ENCODE data around the gene SEMA3D.

SEMA3D gene

DNA sequence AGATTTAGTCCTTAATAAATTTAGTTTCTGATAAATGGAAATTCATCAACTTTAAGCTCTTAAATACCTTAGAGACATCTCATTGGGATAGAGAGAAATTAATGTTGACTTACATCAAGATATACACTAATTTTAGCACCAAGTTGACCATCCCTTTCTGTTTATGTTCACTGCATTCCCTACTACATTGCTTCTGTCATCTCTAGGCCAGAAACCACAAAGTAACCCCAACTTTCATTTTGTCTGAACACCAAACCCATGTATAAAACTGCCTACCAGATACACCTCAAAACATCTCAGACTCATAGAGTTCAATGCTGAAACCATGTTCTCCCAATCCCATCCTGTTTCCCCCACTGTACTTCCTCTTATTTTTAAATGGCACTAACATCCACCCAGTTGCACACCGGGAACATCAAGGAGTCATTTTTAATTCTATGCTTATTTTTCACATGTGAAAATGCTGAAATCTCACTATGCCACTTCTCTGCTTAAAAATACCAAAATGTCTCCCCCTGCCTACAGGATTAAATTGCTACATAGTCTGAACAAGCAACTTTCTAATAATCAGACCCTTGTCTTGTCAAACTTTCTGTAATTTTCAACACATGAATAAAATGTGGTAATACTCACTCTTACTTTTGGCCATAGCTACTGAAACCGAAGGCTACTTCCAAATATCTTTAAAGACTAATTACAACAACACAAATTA, 201.6 kb downstream of the SEMA3D start:
- Histone ChIP-seq H3K27me3 (ENCODE audit: control insufficient read depth, insufficient read depth, low read length, poor library complexity, severe bottlenecking) (no peaks in the 10 kb centered on the region), H3K4me3 (ENCODE audit: insufficient read depth, low read depth, low read length) (no peak overlapping the region), H3K36me3 (ENCODE audit: control insufficient read depth, insufficient read depth, low read length) (no peaks in the 10 kb centered on the region), H3K27ac (ENCODE audit: insufficient read depth, low read depth, low read length, poor library complexity, severe bottlenecking) (no peak overlapping the region), H3K4me1 (ENCODE audit: control insufficient read depth, insufficient read depth, low read length) (no peaks in the 10 kb centered on the region), H3K9me3 (ENCODE audit: control insufficient read depth, low read length) (no peaks in the 10 kb centered on the region)
- WGBS, 2 experiments: 99 to 100% methylated on average over 1 to 2 of the region's 2 CpGs

DNA sequence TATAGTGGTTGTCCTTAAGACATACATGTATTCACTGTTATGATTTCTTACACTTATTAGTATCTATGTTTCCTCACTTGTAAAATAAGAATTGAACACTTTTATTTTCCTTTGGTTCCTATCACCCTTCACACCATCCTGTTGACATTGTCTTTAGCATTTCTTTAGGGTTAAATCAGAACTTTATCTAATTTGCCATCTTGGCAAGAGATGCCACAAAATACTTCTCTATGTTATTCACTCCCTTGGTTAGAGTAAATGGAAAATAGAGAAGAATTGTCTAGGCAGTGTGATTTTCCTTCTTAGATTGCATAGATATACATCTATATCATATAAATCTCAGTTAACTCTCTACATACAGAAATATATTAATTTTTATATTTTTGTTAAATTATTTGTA, 204.7 kb downstream of the SEMA3D start:
- no peak overlapping the region for H3K4me3 ChIP-seq (ENCODE audit: insufficient read depth, low read depth, low read length)
- H3K4me1 ChIP-seq (ENCODE audit: control insufficient read depth, insufficient read depth, low read length): no peaks in the 10 kb centered on the region
- H3K36me3 ChIP-seq (ENCODE audit: control insufficient read depth, insufficient read depth, low read length): no peaks in the 10 kb centered on the region
- no peaks in the 10 kb centered on the region for H3K9me3 ChIP-seq (ENCODE audit: control insufficient read depth, low read length)
- no peaks in the 10 kb centered on the region for H3K27me3 ChIP-seq (ENCODE audit: control insufficient read depth, insufficient read depth, low read length, poor library complexity, severe bottlenecking)
- H3K27ac ChIP-seq (ENCODE audit: insufficient read depth, low read depth, low read length, poor library complexity, severe bottlenecking): no peak overlapping the region

DNA sequence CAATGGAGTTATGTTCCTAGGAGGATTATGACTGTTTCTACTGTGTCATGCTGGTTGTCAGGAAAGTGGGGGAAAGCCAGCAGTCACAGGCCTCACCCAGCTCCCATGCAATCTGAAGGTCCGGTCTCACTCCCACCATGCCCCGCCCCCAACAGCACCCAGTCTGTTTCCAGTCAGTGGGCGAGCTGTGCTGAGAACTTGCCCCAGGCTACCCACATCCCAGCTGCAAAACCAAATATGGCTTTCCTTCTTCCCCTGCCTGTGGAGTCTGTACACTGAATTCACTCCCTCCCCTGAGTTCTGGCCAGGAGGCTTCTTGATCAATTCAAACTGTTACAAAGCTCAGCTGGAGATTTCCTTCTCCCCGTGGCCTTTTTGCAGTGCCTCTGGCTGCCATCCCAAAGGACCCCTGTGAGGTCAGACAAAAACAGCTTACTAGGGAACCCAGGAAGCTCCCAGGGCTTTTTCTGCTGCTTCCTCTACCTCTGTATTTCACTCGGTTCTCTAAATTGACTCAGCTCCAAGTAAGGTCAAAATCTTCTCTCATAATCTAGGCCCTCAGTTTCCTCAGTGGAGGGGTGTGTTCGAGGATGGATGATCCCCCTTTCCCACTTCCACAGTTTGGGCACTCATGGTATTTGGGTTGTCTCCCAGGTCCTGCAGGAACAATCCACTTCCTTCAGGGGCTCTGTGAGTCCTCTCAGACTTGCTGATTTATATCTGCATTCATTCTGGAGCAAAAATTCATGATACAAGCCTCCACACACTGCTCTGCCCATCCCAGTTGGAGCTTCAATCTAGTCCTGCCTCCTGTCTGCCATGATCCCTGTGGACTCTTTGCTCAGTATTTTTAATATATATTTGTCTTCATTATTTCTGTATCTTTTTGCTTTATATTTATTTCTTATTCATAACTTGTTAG, 205.5 kb downstream of the SEMA3D start:
- Histone ChIP-seq H3K27me3 (ENCODE audit: control insufficient read depth, insufficient read depth, low read length, poor library complexity, severe bottlenecking) (no peaks in the 10 kb centered on the region), H3K4me3 (ENCODE audit: insufficient read depth, low read depth, low read length) (no peak overlapping the region), H3K4me1 (ENCODE audit: control insufficient read depth, insufficient read depth, low read length) (no peaks in the 10 kb centered on the region), H3K27ac (ENCODE audit: insufficient read depth, low read depth, low read length, poor library complexity, severe bottlenecking) (no peak overlapping the region), H3K9me3 (ENCODE audit: control insufficient read depth, low read length) (no peaks in the 10 kb centered on the region), H3K36me3 (ENCODE audit: control insufficient read depth, insufficient read depth, low read length) (no peaks in the 10 kb centered on the region)
- 82 to 86% methylated on average over 6 of the region's 6 CpGs for WGBS, 2 experiments

- Histone ChIP-seq H3K9me3 (ENCODE audit: control insufficient read depth, low read length) (no peaks in the 10 kb centered on the region), H3K4me1 (ENCODE audit: control insufficient read depth, insufficient read depth, low read length) (no peaks in the 10 kb centered on the region), H3K36me3 (ENCODE audit: control insufficient read depth, insufficient read depth, low read length) (no peaks in the 10 kb centered on the region), H3K27ac (ENCODE audit: insufficient read depth, low read depth, low read length, poor library complexity, severe bottlenecking) (no peak overlapping the region), H3K27me3 (ENCODE audit: control insufficient read depth, insufficient read depth, low read length, poor library complexity, severe bottlenecking) (no peaks in the 10 kb centered on the region), H3K4me3 (ENCODE audit: insufficient read depth, low read depth, low read length) (no peak overlapping the region)
- WGBS, 2 experiments: 62 to 89% methylated on average over 1 of the region's 1 CpG
Observed at GRCh38 chr7:84975586-84976185, 211.2 kb downstream of the SEMA3D start.

GRCh38 chr7:84971360-84971759, 215.5 kb downstream of the SEMA3D start:
- Histone ChIP-seq H3K4me3 (ENCODE audit: insufficient read depth, low read depth, low read length) (no peak overlapping the region), H3K4me1 (ENCODE audit: control insufficient read depth, insufficient read depth, low read length) (no peaks in the 10 kb centered on the region), H3K27ac (ENCODE audit: insufficient read depth, low read depth, low read length, poor library complexity, severe bottlenecking) (no peak overlapping the region), H3K27me3 (ENCODE audit: control insufficient read depth, insufficient read depth, low read length, poor library complexity, severe bottlenecking) (no peaks in the 10 kb centered on the region), H3K9me3 (ENCODE audit: control insufficient read depth, low read length) (no peaks in the 10 kb centered on the region), H3K36me3 (ENCODE audit: control insufficient read depth, insufficient read depth, low read length) (no peaks in the 10 kb centered on the region)
- 87% methylated on average over 1 of the region's 1 CpG; no CpG with 5 or more reads in 1 of the 2 experiments for WGBS, 2 experiments

GRCh38 chr7:84970670-84971069, 216.2 kb downstream of the SEMA3D start:
- H3K4me1 ChIP-seq (ENCODE audit: control insufficient read depth, insufficient read depth, low read length): no peaks in the 10 kb centered on the region
- H3K36me3 ChIP-seq (ENCODE audit: control insufficient read depth, insufficient read depth, low read length): no peaks in the 10 kb centered on the region
- no peaks in the 10 kb centered on the region for H3K27me3 ChIP-seq (ENCODE audit: control insufficient read depth, insufficient read depth, low read length, poor library complexity, severe bottlenecking)
- no peaks in the 10 kb centered on the region for H3K9me3 ChIP-seq (ENCODE audit: control insufficient read depth, low read length)
- no peak overlapping the region for H3K4me3 ChIP-seq (ENCODE audit: insufficient read depth, low read depth, low read length)
- no peak overlapping the region for H3K27ac ChIP-seq (ENCODE audit: insufficient read depth, low read depth, low read length, poor library complexity, severe bottlenecking)

- Histone ChIP-seq H3K27me3 (ENCODE audit: control insufficient read depth, insufficient read depth, low read length, poor library complexity, severe bottlenecking) (no peaks in the 10 kb centered on the region), H3K4me1 (ENCODE audit: control insufficient read depth, insufficient read depth, low read length) (no peaks in the 10 kb centered on the region), H3K27ac (ENCODE audit: insufficient read depth, low read depth, low read length, poor library complexity, severe bottlenecking) (no peak overlapping the region), H3K4me3 (ENCODE audit: insufficient read depth, low read depth, low read length) (no peak overlapping the region), H3K9me3 (ENCODE audit: control insufficient read depth, low read length) (no peaks in the 10 kb centered on the region), H3K36me3 (ENCODE audit: control insufficient read depth, insufficient read depth, low read length) (no peaks in the 10 kb centered on the region)
- WGBS, 2 experiments: 81 to 85% methylated on average over 5 of the region's 5 CpGs
Observed at GRCh38 chr7:84953234-84953633, 233.6 kb downstream of the SEMA3D start.

- Histone ChIP-seq H3K27me3 (ENCODE audit: control insufficient read depth, insufficient read depth, low read length, poor library complexity, severe bottlenecking) (no peaks in the 10 kb centered on the region), H3K27ac (ENCODE audit: insufficient read depth, low read depth, low read length, poor library complexity, severe bottlenecking) (no peak overlapping the region), H3K36me3 (ENCODE audit: control insufficient read depth, insufficient read depth, low read length) (no peaks in the 10 kb centered on the region), H3K4me1 (ENCODE audit: control insufficient read depth, insufficient read depth, low read length) (no peaks in the 10 kb centered on the region), H3K9me3 (ENCODE audit: control insufficient read depth, low read length) (no peaks in the 10 kb centered on the region), H3K4me3 (ENCODE audit: insufficient read depth, low read depth, low read length) (no peak overlapping the region)
Observed at GRCh38 chr7:84950836-84951235, 236.0 kb downstream of the SEMA3D start.

GRCh38 chr7:84949501-84949900, 237.4 kb downstream of the SEMA3D start:
- H3K27ac ChIP-seq (ENCODE audit: insufficient read depth, low read depth, low read length, poor library complexity, severe bottlenecking): no peak overlapping the region
- 67 to 100% methylated on average over 1 to 2 of the region's 2 CpGs for WGBS, 2 experiments
- no peaks in the 10 kb centered on the region for H3K9me3 ChIP-seq (ENCODE audit: control insufficient read depth, low read length)
- H3K27me3 ChIP-seq (ENCODE audit: control insufficient read depth, insufficient read depth, low read length, poor library complexity, severe bottlenecking): no peaks in the 10 kb centered on the region
- H3K4me1 ChIP-seq (ENCODE audit: control insufficient read depth, insufficient read depth, low read length): no peaks in the 10 kb centered on the region
- no peaks in the 10 kb centered on the region for H3K36me3 ChIP-seq (ENCODE audit: control insufficient read depth, insufficient read depth, low read length)
- H3K4me3 ChIP-seq (ENCODE audit: insufficient read depth, low read depth, low read length): no peak overlapping the region

DNA sequence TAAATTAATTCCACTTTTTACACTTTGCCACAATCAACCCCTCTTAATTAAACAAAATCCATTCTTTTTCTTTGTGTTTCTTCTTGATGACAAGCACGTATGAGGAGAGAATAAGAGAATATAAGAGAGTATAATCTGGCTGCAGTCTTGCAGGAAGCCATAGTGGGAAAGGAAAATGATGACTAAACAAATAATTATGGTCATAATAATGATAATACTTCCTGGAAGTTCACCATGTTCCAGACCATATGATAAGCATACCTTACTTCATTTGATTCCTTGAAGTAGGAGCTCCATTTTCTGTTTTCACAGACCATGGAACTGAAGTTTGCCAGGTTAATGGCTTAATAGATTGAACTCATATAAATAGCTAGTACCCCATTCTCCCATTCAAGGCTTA, 237.8 kb downstream of the SEMA3D start:
- H3K9me3 ChIP-seq (ENCODE audit: control insufficient read depth, low read length): no peaks in the 10 kb centered on the region
- 86% methylated on average over 1 of the region's 1 CpG; no CpG with 5 or more reads in 1 of the 2 experiments for WGBS, 2 experiments
- no peak overlapping the region for H3K27ac ChIP-seq (ENCODE audit: insufficient read depth, low read depth, low read length, poor library complexity, severe bottlenecking)
- H3K27me3 ChIP-seq (ENCODE audit: control insufficient read depth, insufficient read depth, low read length, poor library complexity, severe bottlenecking): no peaks in the 10 kb centered on the region
- no peaks in the 10 kb centered on the region for H3K36me3 ChIP-seq (ENCODE audit: control insufficient read depth, insufficient read depth, low read length)
- no peak overlapping the region for H3K4me3 ChIP-seq (ENCODE audit: insufficient read depth, low read depth, low read length)
- no peaks in the 10 kb centered on the region for H3K4me1 ChIP-seq (ENCODE audit: control insufficient read depth, insufficient read depth, low read length)

Data from ectodermal cell (in vitro differentiated cells).